Measurements from ENCODE around the gene CTNNB1. TPM values are rescaled to one million over a fixed set of nuclear protein-coding genes. Genes with fewer than 3 reads are reported as not detected.

Gene CTNNB1
- total and polyA plus RNA-seq, 2 experiments from 2014 or later, result 89.4 to 566 TPM

- Histone ChIP-seq H3K4me1 (ENCODE audit: insufficient read depth) (peaks cover 6% of the 10 kb centered on the region; the same call in 1 of the 2 replicates), H2AFZ (no peak overlapping the region), H4K20me1 (replicated peaks; ENCODE audit: insufficient read depth) (no peaks in the 10 kb centered on the region), H3K4me2 (no peak overlapping the region), H3K27ac (ENCODE audit: low read depth) (no peak overlapping the region), H3K36me3 (ENCODE audit: insufficient read depth) (no peaks in the 10 kb centered on the region), H3K27me3 (ENCODE audit: insufficient read depth) (no peaks in the 10 kb centered on the region), H3F3A (replicated peaks; ENCODE audit: low read depth) (no peaks in the 10 kb centered on the region), H3K4me3 (no peak overlapping the region), H3K79me2 (replicated peaks; ENCODE audit: insufficient read depth) (no peaks in the 10 kb centered on the region), H3K9me2 (ENCODE audit: insufficient read depth) (0 out of 2 replicates have a peak, but pooled peaks cover 2% of the 10 kb centered on the region)
- TF ChIP-seq CREB1 (CRISPR knock-in tag; IDR thresholded peaks at IDR 0.05; ENCODE audit: low read depth), result no peak
- no peak for TF ChIP-seq NANOG (IDR thresholded peaks at IDR 0.05; ENCODE audit: borderline replicate concordance)
- no peak for TF ChIP-seq STAT1 (IDR thresholded peaks at IDR 0.05; ENCODE audit: unreplicated experiment)
- no peak for TF ChIP-seq ETS1 (IDR thresholded peaks at IDR 0.05)
- TF ChIP-seq ZNF331 (CRISPR knock-in tag; IDR thresholded peaks at IDR 0.05; ENCODE audit: low read depth), result no peak
- TF ChIP-seq, protein P1, sequence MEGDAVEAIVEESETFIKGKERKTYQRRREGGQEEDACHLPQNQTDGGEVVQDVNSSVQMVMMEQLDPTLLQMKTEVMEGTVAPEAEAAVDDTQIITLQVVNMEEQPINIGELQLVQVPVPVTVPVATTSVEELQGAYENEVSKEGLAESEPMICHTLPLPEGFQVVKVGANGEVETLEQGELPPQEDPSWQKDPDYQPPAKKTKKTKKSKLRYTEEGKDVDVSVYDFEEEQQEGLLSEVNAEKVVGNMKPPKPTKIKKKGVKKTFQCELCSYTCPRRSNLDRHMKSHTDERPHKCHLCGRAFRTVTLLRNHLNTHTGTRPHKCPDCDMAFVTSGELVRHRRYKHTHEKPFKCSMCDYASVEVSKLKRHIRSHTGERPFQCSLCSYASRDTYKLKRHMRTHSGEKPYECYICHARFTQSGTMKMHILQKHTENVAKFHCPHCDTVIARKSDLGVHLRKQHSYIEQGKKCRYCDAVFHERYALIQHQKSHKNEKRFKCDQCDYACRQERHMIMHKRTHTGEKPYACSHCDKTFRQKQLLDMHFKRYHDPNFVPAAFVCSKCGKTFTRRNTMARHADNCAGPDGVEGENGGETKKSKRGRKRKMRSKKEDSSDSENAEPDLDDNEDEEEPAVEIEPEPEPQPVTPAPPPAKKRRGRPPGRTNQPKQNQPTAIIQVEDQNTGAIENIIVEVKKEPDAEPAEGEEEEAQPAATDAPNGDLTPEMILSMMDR (conservative IDR thresholded peaks at IDR 0.05; ENCODE audit: low read depth in 2 of 2), result no peak
- no peak for TF ChIP-seq EZH2 (IDR thresholded peaks at IDR 0.05; ENCODE audit: low read depth, unreplicated experiment)
- no peak for TF ChIP-seq REST (IDR thresholded peaks at IDR 0.05; ENCODE audit: unreplicated experiment)
- no peak for TF ChIP-seq ZNF114 (CRISPR knock-in tag; IDR thresholded peaks at IDR 0.05)
- TF ChIP-seq, protein P2, sequence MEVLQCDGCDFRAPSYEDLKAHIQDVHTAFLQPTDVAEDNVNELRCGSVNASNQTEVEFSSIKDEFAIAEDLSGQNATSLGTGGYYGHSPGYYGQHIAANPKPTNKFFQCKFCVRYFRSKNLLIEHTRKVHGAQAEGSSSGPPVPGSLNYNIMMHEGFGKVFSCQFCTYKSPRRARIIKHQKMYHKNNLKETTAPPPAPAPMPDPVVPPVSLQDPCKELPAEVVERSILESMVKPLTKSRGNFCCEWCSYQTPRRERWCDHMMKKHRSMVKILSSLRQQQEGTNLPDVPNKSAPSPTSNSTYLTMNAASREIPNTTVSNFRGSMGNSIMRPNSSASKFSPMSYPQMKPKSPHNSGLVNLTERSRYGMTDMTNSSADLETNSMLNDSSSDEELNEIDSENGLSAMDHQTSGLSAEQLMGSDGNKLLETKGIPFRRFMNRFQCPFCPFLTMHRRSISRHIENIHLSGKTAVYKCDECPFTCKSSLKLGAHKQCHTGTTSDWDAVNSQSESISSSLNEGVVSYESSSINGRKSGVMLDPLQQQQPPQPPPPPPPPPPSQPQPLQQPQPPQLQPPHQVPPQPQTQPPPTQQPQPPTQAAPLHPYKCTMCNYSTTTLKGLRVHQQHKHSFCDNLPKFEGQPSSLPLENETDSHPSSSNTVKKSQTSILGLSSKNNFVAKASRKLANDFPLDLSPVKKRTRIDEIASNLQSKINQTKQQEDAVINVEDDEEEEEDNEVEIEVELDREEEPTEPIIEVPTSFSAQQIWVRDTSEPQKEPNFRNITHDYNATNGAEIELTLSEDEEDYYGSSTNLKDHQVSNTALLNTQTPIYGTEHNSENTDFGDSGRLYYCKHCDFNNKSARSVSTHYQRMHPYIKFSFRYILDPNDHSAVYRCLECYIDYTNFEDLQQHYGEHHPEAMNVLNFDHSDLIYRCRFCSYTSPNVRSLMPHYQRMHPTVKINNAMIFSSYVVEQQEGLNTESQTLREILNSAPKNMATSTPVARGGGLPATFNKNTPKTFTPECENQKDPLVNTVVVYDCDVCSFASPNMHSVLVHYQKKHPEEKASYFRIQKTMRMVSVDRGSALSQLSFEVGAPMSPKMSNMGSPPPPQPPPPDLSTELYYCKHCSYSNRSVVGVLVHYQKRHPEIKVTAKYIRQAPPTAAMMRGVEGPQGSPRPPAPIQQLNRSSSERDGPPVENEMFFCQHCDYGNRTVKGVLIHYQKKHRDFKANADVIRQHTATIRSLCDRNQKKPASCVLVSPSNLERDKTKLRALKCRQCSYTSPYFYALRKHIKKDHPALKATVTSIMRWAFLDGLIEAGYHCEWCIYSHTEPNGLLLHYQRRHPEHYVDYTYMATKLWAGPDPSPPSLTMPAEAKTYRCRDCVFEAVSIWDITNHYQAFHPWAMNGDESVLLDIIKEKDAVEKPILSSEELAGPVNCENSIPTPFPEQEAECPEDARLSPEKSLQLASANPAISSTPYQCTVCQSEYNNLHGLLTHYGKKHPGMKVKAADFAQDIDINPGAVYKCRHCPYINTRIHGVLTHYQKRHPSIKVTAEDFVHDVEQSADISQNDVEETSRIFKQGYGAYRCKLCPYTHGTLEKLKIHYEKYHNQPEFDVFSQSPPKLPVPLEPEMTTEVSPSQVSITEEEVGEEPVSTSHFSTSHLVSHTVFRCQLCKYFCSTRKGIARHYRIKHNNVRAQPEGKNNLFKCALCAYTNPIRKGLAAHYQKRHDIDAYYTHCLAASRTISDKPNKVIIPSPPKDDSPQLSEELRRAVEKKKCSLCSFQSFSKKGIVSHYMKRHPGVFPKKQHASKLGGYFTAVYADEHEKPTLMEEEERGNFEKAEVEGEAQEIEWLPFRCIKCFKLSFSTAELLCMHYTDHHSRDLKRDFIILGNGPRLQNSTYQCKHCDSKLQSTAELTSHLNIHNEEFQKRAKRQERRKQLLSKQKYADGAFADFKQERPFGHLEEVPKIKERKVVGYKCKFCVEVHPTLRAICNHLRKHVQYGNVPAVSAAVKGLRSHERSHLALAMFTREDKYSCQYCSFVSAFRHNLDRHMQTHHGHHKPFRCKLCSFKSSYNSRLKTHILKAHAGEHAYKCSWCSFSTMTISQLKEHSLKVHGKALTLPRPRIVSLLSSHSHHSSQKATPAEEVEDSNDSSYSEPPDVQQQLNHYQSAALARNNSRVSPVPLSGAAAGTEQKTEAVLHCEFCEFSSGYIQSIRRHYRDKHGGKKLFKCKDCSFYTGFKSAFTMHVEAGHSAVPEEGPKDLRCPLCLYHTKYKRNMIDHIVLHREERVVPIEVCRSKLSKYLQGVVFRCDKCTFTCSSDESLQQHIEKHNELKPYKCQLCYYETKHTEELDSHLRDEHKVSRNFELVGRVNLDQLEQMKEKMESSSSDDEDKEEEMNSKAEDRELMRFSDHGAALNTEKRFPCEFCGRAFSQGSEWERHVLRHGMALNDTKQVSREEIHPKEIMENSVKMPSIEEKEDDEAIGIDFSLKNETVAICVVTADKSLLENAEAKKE (CRISPR knock-in tag; IDR thresholded peaks at IDR 0.05), result no peak
- no peak for TF ChIP-seq POLR2AphosphoS5 (IDR thresholded peaks at IDR 0.05; ENCODE audit: low read depth)
- no peak for TF ChIP-seq JUNB (IDR thresholded peaks at IDR 0.05; ENCODE audit: unreplicated experiment)
- TF ChIP-seq EZH2phosphoT487 (IDR thresholded peaks at IDR 0.05; ENCODE audit: unreplicated experiment), result no peak
- Mint-ChIP-seq H3K36me3 (ENCODE audit: low read depth) (no peaks in the 10 kb centered on the region), H3K9me3 (no peaks in the 10 kb centered on the region), H3K27ac (no peak overlapping the region), H3K4me1 (peaks cover 23% of the 10 kb centered on the region), H3K27me3 (ENCODE audit: insufficient read depth, low read depth, poor library complexity) (peaks cover 2% of the 10 kb centered on the region), H3K4me3 (no peak overlapping the region)
- no peak for ATAC-seq
- DNase-seq (ENCODE audit: low spot score), result no peak
Measured at GRCh38 chr3:41173926-41174885, 25.1 kb upstream of the CTNNB1 start.
